Measurements from ENCODE around the gene STARD3.

STARD3 gene

DNA sequence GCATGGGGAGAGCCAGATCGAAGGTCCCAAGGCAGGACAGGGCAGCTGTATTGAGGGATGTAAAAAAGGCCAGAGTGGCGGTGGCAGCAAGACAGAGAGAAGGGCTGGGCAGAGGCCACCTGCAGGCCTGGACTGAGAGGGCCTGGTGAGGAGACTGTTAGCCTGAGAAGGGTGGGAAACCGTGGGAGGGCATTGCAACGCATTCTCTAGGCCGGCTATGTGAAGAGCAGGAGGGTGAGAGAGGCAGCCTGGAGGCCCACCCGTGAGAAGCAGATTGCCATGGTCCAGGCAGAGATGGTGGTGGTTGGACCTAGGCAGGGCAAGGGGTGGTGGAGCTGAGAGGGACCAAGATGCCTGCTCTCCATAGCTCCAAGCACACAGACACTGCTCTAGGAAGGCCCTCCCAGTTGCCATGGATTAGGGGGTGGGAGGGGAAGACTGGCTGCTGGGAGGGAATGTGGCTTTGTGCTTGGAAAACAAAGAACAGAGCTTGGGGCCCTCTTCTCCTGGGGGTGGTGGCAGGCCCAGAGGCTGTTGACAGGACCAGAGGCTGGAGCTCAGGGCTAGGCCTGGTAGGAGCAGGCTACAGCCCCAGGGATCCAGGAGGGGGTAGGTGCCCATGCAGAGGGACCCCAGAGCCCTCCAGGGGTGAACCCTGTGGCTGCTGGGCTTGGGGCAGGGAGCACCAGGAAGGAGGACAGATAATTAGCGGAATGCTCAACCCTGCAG is 15.8 kb downstream of the STARD3 start:
- no peak overlapping the region for H3K4me3 ChIP-seq (ENCODE audit: low read length, poor library complexity, severe bottlenecking)
- H3K36me3 ChIP-seq (ENCODE audit: insufficient read depth, low read length) = peaks cover 5% of the 10 kb centered on the region; the same call in 1 of the 2 replicates
- peaks cover 5% of the 10 kb centered on the region; the same call in 1 of the 2 replicates for H3K79me2 ChIP-seq (ENCODE audit: insufficient read depth, low read length)
- H3K9me2 ChIP-seq (replicated peaks; ENCODE audit: low read depth, low read length) = no peaks in the 10 kb centered on the region
- H3K9me3 ChIP-seq (ENCODE audit: insufficient read depth, low read depth, low read length) = no peaks in the 10 kb centered on the region
- no peaks in the 10 kb centered on the region for H4K20me1 ChIP-seq (ENCODE audit: insufficient read depth, low read length, poor library complexity, severe bottlenecking)
- no peak overlapping the region for H3K9ac ChIP-seq (ENCODE audit: low read depth, low read length, poor library complexity, severe bottlenecking)
- no peaks in the 10 kb centered on the region for H3K4me1 ChIP-seq (ENCODE audit: insufficient read depth, low read length, poor library complexity, severe bottlenecking)
- H3F3A ChIP-seq (ENCODE audit: low read depth) = no peaks in the 10 kb centered on the region
- TF ChIP-seq, protein P1, sequence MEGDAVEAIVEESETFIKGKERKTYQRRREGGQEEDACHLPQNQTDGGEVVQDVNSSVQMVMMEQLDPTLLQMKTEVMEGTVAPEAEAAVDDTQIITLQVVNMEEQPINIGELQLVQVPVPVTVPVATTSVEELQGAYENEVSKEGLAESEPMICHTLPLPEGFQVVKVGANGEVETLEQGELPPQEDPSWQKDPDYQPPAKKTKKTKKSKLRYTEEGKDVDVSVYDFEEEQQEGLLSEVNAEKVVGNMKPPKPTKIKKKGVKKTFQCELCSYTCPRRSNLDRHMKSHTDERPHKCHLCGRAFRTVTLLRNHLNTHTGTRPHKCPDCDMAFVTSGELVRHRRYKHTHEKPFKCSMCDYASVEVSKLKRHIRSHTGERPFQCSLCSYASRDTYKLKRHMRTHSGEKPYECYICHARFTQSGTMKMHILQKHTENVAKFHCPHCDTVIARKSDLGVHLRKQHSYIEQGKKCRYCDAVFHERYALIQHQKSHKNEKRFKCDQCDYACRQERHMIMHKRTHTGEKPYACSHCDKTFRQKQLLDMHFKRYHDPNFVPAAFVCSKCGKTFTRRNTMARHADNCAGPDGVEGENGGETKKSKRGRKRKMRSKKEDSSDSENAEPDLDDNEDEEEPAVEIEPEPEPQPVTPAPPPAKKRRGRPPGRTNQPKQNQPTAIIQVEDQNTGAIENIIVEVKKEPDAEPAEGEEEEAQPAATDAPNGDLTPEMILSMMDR (conservative IDR thresholded peaks at IDR 0.05; ENCODE audit: low read length) = no peak
- no peak for TF ChIP-seq EZH2phosphoT487 (IDR thresholded peaks at IDR 0.05; ENCODE audit: borderline replicate concordance)
- no peaks in the 10 kb centered on the region for H3K27me3 ChIP-seq (ENCODE audit: insufficient read depth, low read length, poor library complexity, severe bottlenecking)
- H3K4me2 ChIP-seq (ENCODE audit: low read depth, low read length, poor library complexity, severe bottlenecking) = no peak overlapping the region
- H2AFZ ChIP-seq (ENCODE audit: low read length) = no peak overlapping the region

- Histone ChIP-seq H3K27me3 (ENCODE audit: insufficient read depth, low read length, poor library complexity, severe bottlenecking) (no peaks in the 10 kb centered on the region), H3K36me3 (ENCODE audit: insufficient read depth, low read length) (peaks cover 10% of the 10 kb centered on the region; the same call in 1 of the 2 replicates), H3K9me2 (replicated peaks; ENCODE audit: low read depth, low read length) (no peaks in the 10 kb centered on the region), H3K9ac (ENCODE audit: low read depth, low read length, poor library complexity, severe bottlenecking) (no peak overlapping the region), H3K4me1 (ENCODE audit: insufficient read depth, low read length, poor library complexity, severe bottlenecking) (no peaks in the 10 kb centered on the region), H3K4me3 (ENCODE audit: low read length, poor library complexity, severe bottlenecking) (no peak overlapping the region), H2AFZ (ENCODE audit: low read length) (no peak overlapping the region), H3F3A (ENCODE audit: low read depth) (no peaks in the 10 kb centered on the region), H3K79me2 (ENCODE audit: insufficient read depth, low read length) (0 out of 2 replicates have a peak, but pooled peaks cover 4% of the 10 kb centered on the region), H4K20me1 (ENCODE audit: insufficient read depth, low read length, poor library complexity, severe bottlenecking) (no peaks in the 10 kb centered on the region), H3K9me3 (ENCODE audit: insufficient read depth, low read depth, low read length) (no peaks in the 10 kb centered on the region), H3K4me2 (ENCODE audit: low read depth, low read length, poor library complexity, severe bottlenecking) (no peak overlapping the region)
- no peak for TF ChIP-seq EZH2phosphoT487 (IDR thresholded peaks at IDR 0.05; ENCODE audit: borderline replicate concordance)
- TF ChIP-seq, protein P1 (conservative IDR thresholded peaks at IDR 0.05; ENCODE audit: low read length) = no peak
Observed at GRCh38 chr17:39653316-39653661, 16.3 kb downstream of the STARD3 start.

DNA sequence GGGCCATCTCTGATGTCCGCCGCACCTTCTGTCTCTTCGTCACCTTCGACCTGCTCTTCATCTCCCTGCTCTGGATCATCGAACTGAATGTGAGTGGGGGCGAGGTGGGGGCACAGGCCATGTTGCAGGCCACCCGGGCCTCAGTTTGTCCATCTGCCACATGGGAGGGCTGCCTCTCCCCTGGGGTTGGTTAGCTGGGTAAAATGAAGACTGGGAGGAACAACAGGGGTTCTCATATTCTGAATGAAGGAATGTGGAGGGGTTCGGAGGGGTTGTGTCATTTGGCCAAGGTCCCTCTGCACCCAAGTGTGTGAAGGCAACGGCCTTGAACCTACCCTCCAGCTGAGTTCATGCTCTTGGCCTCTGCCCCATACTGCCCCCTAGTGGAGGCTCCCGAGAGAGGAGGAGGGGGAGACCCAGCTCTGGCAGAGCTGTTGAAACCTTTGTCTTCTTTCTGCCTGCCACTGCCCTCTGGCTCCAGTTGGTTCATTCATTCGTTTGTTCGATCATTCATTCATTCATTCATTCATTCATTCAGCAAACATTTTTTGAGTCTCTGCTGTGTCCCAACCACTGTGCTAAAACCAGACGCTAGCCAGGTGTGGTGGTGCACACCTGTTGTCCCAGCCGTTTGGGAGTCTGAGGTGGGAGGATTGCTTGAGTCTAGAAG is 16.9 kb downstream of the STARD3 start:
- H3K27me3 ChIP-seq (ENCODE audit: insufficient read depth, low read length, poor library complexity, severe bottlenecking) = no peaks in the 10 kb centered on the region
- H4K20me1 ChIP-seq (ENCODE audit: insufficient read depth, low read length, poor library complexity, severe bottlenecking) = no peaks in the 10 kb centered on the region
- H3K4me1 ChIP-seq (ENCODE audit: insufficient read depth, low read length, poor library complexity, severe bottlenecking) = no peaks in the 10 kb centered on the region
- H3K4me2 ChIP-seq (ENCODE audit: low read depth, low read length, poor library complexity, severe bottlenecking) = no peak overlapping the region
- no peak overlapping the region for H2AFZ ChIP-seq (ENCODE audit: low read length)
- H3K9ac ChIP-seq (ENCODE audit: low read depth, low read length, poor library complexity, severe bottlenecking) = no peak overlapping the region
- no peaks in the 10 kb centered on the region for H3K9me3 ChIP-seq (ENCODE audit: insufficient read depth, low read depth, low read length)
- no peaks in the 10 kb centered on the region for H3F3A ChIP-seq (ENCODE audit: low read depth)
- H3K79me2 ChIP-seq (ENCODE audit: insufficient read depth, low read length) = no peaks in the 10 kb centered on the region
- no peak overlapping the region for H3K4me3 ChIP-seq (ENCODE audit: low read length, poor library complexity, severe bottlenecking)
- no peak for TF ChIP-seq EZH2phosphoT487 (IDR thresholded peaks at IDR 0.05; ENCODE audit: borderline replicate concordance)
- TF ChIP-seq, protein P1 (conservative IDR thresholded peaks at IDR 0.05; ENCODE audit: low read length) = peak; percentile 91
- H3K9me2 ChIP-seq (replicated peaks; ENCODE audit: low read depth, low read length) = no peaks in the 10 kb centered on the region
- H3K36me3 ChIP-seq (ENCODE audit: insufficient read depth, low read length) = peaks cover 15% of the 10 kb centered on the region; the same call in 1 of the 2 replicates
